ENCODE measurements around the gene RLN1.
"Not testable (repeated sequence)": the region's sequence is repeated elsewhere in the genome, so short reads cannot be mapped to it uniquely, and the experiment has no call there.

The RLN1 gene

GRCh38 chr9:5315187-5315923 lies 24.3 kb downstream of the RLN1 start:
- Histone ChIP-seq H2BK5ac (ENCODE audit: low read length) (no peak overlapping the region), H2BK120ac (ENCODE audit: low read depth, low read length) (no peak overlapping the region), H3K9ac (ENCODE audit: low read length) (no peak overlapping the region), H2BK15ac (replicated peaks; ENCODE audit: low read depth) (no peak overlapping the region), H4K5ac (ENCODE audit: low read length) (no peak overlapping the region), H3K4me1 (ENCODE audit: control insufficient read depth, low read depth, low read length) (no peaks in the 10 kb centered on the region), H3K79me2 (ENCODE audit: control insufficient read depth, insufficient read depth, low read length) (no peaks in the 10 kb centered on the region), H3K4ac (ENCODE audit: low read depth, low read length) (no peak overlapping the region), H3K79me1 (ENCODE audit: low read length) (no peaks in the 10 kb centered on the region), H3K18ac (ENCODE audit: low read length) (no peak overlapping the region), H3K23ac (ENCODE audit: low read length) (no peak overlapping the region), H3K27ac (ENCODE audit: low read depth, low read length) (no peak overlapping the region), H3K4me2 (ENCODE audit: low read length) (no peak overlapping the region), H3K27me3 (ENCODE audit: insufficient read depth, low read length, poor library complexity) (no peaks in the 10 kb centered on the region), H2AK5ac (ENCODE audit: low read length) (no peak overlapping the region), H3K56ac (ENCODE audit: low read length) (no peak overlapping the region), H4K8ac (ENCODE audit: low read depth, low read length) (no peak overlapping the region), H3K4me3 (ENCODE audit: low read length) (no peak overlapping the region), H3K36me3 (ENCODE audit: control insufficient read depth, insufficient read depth, low read length) (no peaks in the 10 kb centered on the region)
- DNase-seq, result no peak
- WGBS (ENCODE audit: extremely low coverage, insufficient coverage, low lambda C conversion rate), result no CpG with 5 or more reads among the region's 4 CpGs

- Histone ChIP-seq H3K36me3 (ENCODE audit: control insufficient read depth, insufficient read depth, low read length) (no peaks in the 10 kb centered on the region), H3K4me2 (ENCODE audit: low read length) (no peak overlapping the region), H4K5ac (ENCODE audit: low read length) (no peak overlapping the region), H2BK15ac (replicated peaks; ENCODE audit: low read depth) (no peak overlapping the region), H3K4me3 (ENCODE audit: low read length) (no peak overlapping the region), H2BK5ac (ENCODE audit: low read length) (no peak overlapping the region), H2AK5ac (ENCODE audit: low read length) (no peak overlapping the region), H3K23ac (ENCODE audit: low read length) (no peak overlapping the region), H3K79me2 (ENCODE audit: control insufficient read depth, insufficient read depth, low read length) (no peaks in the 10 kb centered on the region), H3K4ac (ENCODE audit: low read depth, low read length) (no peak overlapping the region), H3K27ac (ENCODE audit: low read depth, low read length) (no peak overlapping the region), H4K8ac (ENCODE audit: low read depth, low read length) (no peak overlapping the region), H3K4me1 (ENCODE audit: control insufficient read depth, low read depth, low read length) (no peaks in the 10 kb centered on the region), H3K18ac (ENCODE audit: low read length) (no peak overlapping the region), H3K27me3 (ENCODE audit: insufficient read depth, low read length, poor library complexity) (no peaks in the 10 kb centered on the region), H3K9ac (ENCODE audit: low read length) (no peak overlapping the region), H2BK120ac (ENCODE audit: low read depth, low read length) (no peak overlapping the region), H3K56ac (ENCODE audit: low read length) (no peak overlapping the region), H3K79me1 (ENCODE audit: low read length) (no peaks in the 10 kb centered on the region)
- no peak for DNase-seq
Observed at GRCh38 chr9:5310851-5311250, 28.8 kb downstream of the RLN1 start.

- no peak overlapping the region for H3K4me2 ChIP-seq (ENCODE audit: low read length)
- H2AK5ac ChIP-seq (ENCODE audit: low read length), result no peak overlapping the region
- H3K23ac ChIP-seq (ENCODE audit: low read length), result no peak overlapping the region
- no peak overlapping the region for H3K4ac ChIP-seq (ENCODE audit: low read depth, low read length)
- H3K18ac ChIP-seq (ENCODE audit: low read length), result no peak overlapping the region
- no peak overlapping the region for H3K4me3 ChIP-seq (ENCODE audit: low read length)
- H3K36me3 ChIP-seq (ENCODE audit: control insufficient read depth, insufficient read depth, low read length), result no peaks in the 10 kb centered on the region
- WGBS (ENCODE audit: extremely low coverage, insufficient coverage, low lambda C conversion rate), result no CpG with 5 or more reads among the region's 2 CpGs
- no peaks in the 10 kb centered on the region for H3K79me1 ChIP-seq (ENCODE audit: low read length)
- H3K27ac ChIP-seq (ENCODE audit: low read depth, low read length), result no peak overlapping the region
- no peak overlapping the region for H4K8ac ChIP-seq (ENCODE audit: low read depth, low read length)
- no peak overlapping the region for H2BK120ac ChIP-seq (ENCODE audit: low read depth, low read length)
- no peak overlapping the region for H2BK5ac ChIP-seq (ENCODE audit: low read length)
- H3K79me2 ChIP-seq (ENCODE audit: control insufficient read depth, insufficient read depth, low read length), result no peaks in the 10 kb centered on the region
- no peaks in the 10 kb centered on the region for H3K27me3 ChIP-seq (ENCODE audit: insufficient read depth, low read length, poor library complexity)
- H3K9ac ChIP-seq (ENCODE audit: low read length), result no peak overlapping the region
- no peak overlapping the region for H2BK15ac ChIP-seq (replicated peaks; ENCODE audit: low read depth)
- no peak for DNase-seq
- no peak overlapping the region for H3K56ac ChIP-seq (ENCODE audit: low read length)
- H3K4me1 ChIP-seq (ENCODE audit: control insufficient read depth, low read depth, low read length), result no peaks in the 10 kb centered on the region
- no peak overlapping the region for H4K5ac ChIP-seq (ENCODE audit: low read length)
Observed at GRCh38 chr9:5305741-5306140, 33.9 kb downstream of the RLN1 start.

GRCh38 chr9:5303840-5304795 lies 35.6 kb downstream of the RLN1 start, which contains the start of gene RLN2:
Gene RLN2, minus strand, starts transcription at chr9:5304716. Its CDS starts 136 bp downstream, at chr9:5304580.
- WGBS (ENCODE audit: extremely low coverage, insufficient coverage, low lambda C conversion rate), result no CpG with 5 or more reads among the region's 50 CpGs
- H3K18ac ChIP-seq (ENCODE audit: low read length); H3K36me3 ChIP-seq (ENCODE audit: control insufficient read depth, insufficient read depth, low read length); H2BK120ac ChIP-seq (ENCODE audit: low read depth, low read length); H3K27me3 ChIP-seq (ENCODE audit: insufficient read depth, low read length, poor library complexity); H2BK5ac ChIP-seq (ENCODE audit: low read length); H4K8ac ChIP-seq (ENCODE audit: low read depth, low read length); H3K79me1 ChIP-seq (ENCODE audit: low read length); H3K4me2 ChIP-seq (ENCODE audit: low read length); H2BK15ac ChIP-seq (replicated peaks; ENCODE audit: low read depth); H3K4me3 ChIP-seq (ENCODE audit: low read length); H3K23ac ChIP-seq (ENCODE audit: low read length); H3K27ac ChIP-seq (ENCODE audit: low read depth, low read length); H3K56ac ChIP-seq (ENCODE audit: low read length); H3K9ac ChIP-seq (ENCODE audit: low read length); H3K79me2 ChIP-seq (ENCODE audit: control insufficient read depth, insufficient read depth, low read length); H3K4me1 ChIP-seq (ENCODE audit: control insufficient read depth, low read depth, low read length); H3K4ac ChIP-seq (ENCODE audit: low read depth, low read length); H4K5ac ChIP-seq (ENCODE audit: low read length); H2AK5ac ChIP-seq (ENCODE audit: low read length): not testable (repeated sequence)
- DNase-seq, result peak; percentile 16

GRCh38 chr9:5301544-5301943 lies 38.1 kb downstream of the RLN1 start:
- no CpG with 5 or more reads among the region's 4 CpGs for WGBS (ENCODE audit: extremely low coverage, insufficient coverage, low lambda C conversion rate)
- Histone ChIP-seq H3K56ac (ENCODE audit: low read length) (no peak overlapping the region), H3K18ac (ENCODE audit: low read length) (no peak overlapping the region), H3K4me1 (ENCODE audit: control insufficient read depth, low read depth, low read length) (no peaks in the 10 kb centered on the region), H3K79me1 (ENCODE audit: low read length) (no peaks in the 10 kb centered on the region), H3K27me3 (ENCODE audit: insufficient read depth, low read length, poor library complexity) (no peaks in the 10 kb centered on the region), H2BK15ac (replicated peaks; ENCODE audit: low read depth) (no peak overlapping the region), H3K23ac (ENCODE audit: low read length) (no peak overlapping the region), H4K5ac (ENCODE audit: low read length) (no peak overlapping the region), H2BK5ac (ENCODE audit: low read length) (no peak overlapping the region), H4K8ac (ENCODE audit: low read depth, low read length) (no peak overlapping the region), H3K79me2 (ENCODE audit: control insufficient read depth, insufficient read depth, low read length) (no peaks in the 10 kb centered on the region), H2BK120ac (ENCODE audit: low read depth, low read length) (no peak overlapping the region), H3K4me3 (ENCODE audit: low read length) (no peak overlapping the region), H3K36me3 (ENCODE audit: control insufficient read depth, insufficient read depth, low read length) (no peaks in the 10 kb centered on the region), H3K4me2 (ENCODE audit: low read length) (no peak overlapping the region), H2AK5ac (ENCODE audit: low read length) (no peak overlapping the region), H3K27ac (ENCODE audit: low read depth, low read length) (no peak overlapping the region), H3K9ac (ENCODE audit: low read length) (no peak overlapping the region), H3K4ac (ENCODE audit: low read depth, low read length) (no peak overlapping the region)
- DNase-seq, result no peak
